ENCODE results near the gene MED9. TPM values are rescaled to one million over a fixed set of nuclear protein-coding genes. Genes with fewer than 3 reads are reported as not detected.

The MED9 gene
- total and polyA plus RNA-seq, 10 of the 15 experiments (the other 5 are each of a cell fraction or from before 2014, with no cell fraction given): 1.5 to 22.4 (median 14.8) TPM

GRCh38 chr17:17508019-17508535 is 31.3 kb downstream of the MED9 start:
- TF ChIP-seq ZSCAN29 (IDR thresholded peaks at IDR 0.05) (no peak), YBX1 (IDR thresholded peaks at IDR 0.05) (no peak), EZH2 (IDR thresholded peaks at IDR 0.05; ENCODE audit: borderline replicate concordance, control insufficient read depth, low read depth, low read length) (no peak), MLLT1 (IDR thresholded peaks at IDR 0.05) (no peak), ZNF217 (IDR thresholded peaks at IDR 0.05) (no peak), REST (IDR thresholded peaks at IDR 0.05; ENCODE audit: low read depth, low read length) (no peak), USF2 (IDR thresholded peaks at IDR 0.05; ENCODE audit: borderline replicate concordance, low read depth, low read length) (no peak), POLR2AphosphoS2 (IDR thresholded peaks at IDR 0.05; ENCODE audit: low read depth, low read length) (no peak)
- TF ChIP-seq, protein P1, sequence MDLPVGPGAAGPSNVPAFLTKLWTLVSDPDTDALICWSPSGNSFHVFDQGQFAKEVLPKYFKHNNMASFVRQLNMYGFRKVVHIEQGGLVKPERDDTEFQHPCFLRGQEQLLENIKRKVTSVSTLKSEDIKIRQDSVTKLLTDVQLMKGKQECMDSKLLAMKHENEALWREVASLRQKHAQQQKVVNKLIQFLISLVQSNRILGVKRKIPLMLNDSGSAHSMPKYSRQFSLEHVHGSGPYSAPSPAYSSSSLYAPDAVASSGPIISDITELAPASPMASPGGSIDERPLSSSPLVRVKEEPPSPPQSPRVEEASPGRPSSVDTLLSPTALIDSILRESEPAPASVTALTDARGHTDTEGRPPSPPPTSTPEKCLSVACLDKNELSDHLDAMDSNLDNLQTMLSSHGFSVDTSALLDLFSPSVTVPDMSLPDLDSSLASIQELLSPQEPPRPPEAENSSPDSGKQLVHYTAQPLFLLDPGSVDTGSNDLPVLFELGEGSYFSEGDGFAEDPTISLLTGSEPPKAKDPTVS (IDR thresholded peaks at IDR 0.05; ENCODE audit: low read depth, low read length): no peak
- ChIA-PET POLR2A (interaction anchor here (0.7 kb wide), 1 partner anchor 52 kb away, joined by 3 read pairs; no protein-coding TSS in a partner anchor), RAD21 (ENCODE audit: unreplicated experiment) (no interaction called here), CTCF (no interaction called here), SMC1A (ENCODE audit: uncharacterized antibody, unreplicated experiment) (no interaction called here)
- WGBS (ENCODE audit: insufficient coverage, insufficient replicate concordance, low lambda C conversion rate, missing lambda C conversion rate): 54% methylated on average over 11 of the region's 11 CpGs
- DNase-seq (ENCODE audit: low read depth, low spot score) (no peak), FAIRE-seq (no peak), ATAC-seq (no peak)
- Histone ChIP-seq H3K79me2 (ENCODE audit: control insufficient read depth, insufficient read depth, low read length) (no peaks in the 10 kb centered on the region), H3K36me3 (ENCODE audit: control insufficient read depth in 2 of 2, insufficient read depth in 2 of 2, low read length in 1 of 2) (no peaks in the 10 kb centered on the region), H3K9ac (ENCODE audit: control insufficient read depth, insufficient read depth, low read length) (no peak overlapping the region), H4K20me1 (ENCODE audit: control insufficient read depth, insufficient read depth) (no peaks in the 10 kb centered on the region), H3K4me2 (ENCODE audit: control insufficient read depth, insufficient read depth) (no peak overlapping the region), H2AFZ (ENCODE audit: control insufficient read depth, low read depth, low read length) (no peak overlapping the region), H3K4me1 (ENCODE audit: control insufficient read depth, insufficient read depth, low read length) (no peaks in the 10 kb centered on the region), H3K27ac (ENCODE audit: control insufficient read depth, insufficient read depth) (no peak overlapping the region), H3K4me3 (no peak overlapping the region), H3K27me3 (replicated peaks in 1 of 2; ENCODE audit: control insufficient read depth in 2 of 2, insufficient read depth in 2 of 2, low read length in 1 of 2) (no peaks in the 10 kb centered on the region), H3K9me3 (replicated peaks; ENCODE audit: control insufficient read depth, insufficient read depth, low read length) (no peaks in the 10 kb centered on the region)
- BruUV-seq (replicated peaks): no TSS peak
- intact Hi-C loops (cut with micrococcal nuclease; ENCODE audit: unreplicated experiment) (no loop called here), in situ Hi-C loops (cut with MboI) (no loop called here)
